ENCODE results near the gene BFAR. TPM values are rescaled to one million over a fixed set of nuclear protein-coding genes. Genes with fewer than 3 reads are reported as not detected.

The BFAR gene
- total and polyA plus RNA-seq, 2 of the 8 experiments (the other 6 are each of a cell fraction or from before 2014, with no cell fraction given), result 56.9 to 78.2 TPM

GRCh38 chr16:14606102-14606501, 26.6 kb upstream of the BFAR start:
- no peak overlapping the region for H3K4ac ChIP-seq (replicated peaks; ENCODE audit: insufficient read length, low read depth, low read length)
- FAIRE-seq, result no peak
- DNase-seq (ENCODE audit: low read depth in 1 of 2, low spot score in 2 of 2), result no peak
- H3K14ac ChIP-seq (ENCODE audit: insufficient read length), result no peak overlapping the region
- no peak overlapping the region for H4K5ac ChIP-seq (ENCODE audit: insufficient read length, low read depth, low read length)
- no peak overlapping the region for H3K4me2 ChIP-seq (ENCODE audit: insufficient read depth in 1 of 2, low read depth in 2 of 2, low read length in 2 of 2)
- ChIA-PET CTCF (ENCODE audit: partially characterized antibody) (interaction anchor here (1.6 kb wide), 1 partner anchor 17 kb away, joined by 5 read pairs; no protein-coding TSS in a partner anchor), POLR2A (ENCODE audit: partially characterized antibody) (interaction anchor here (0.7 to 1.5 kb wide), 5 partner anchors 14 to 213 kb away, joined by 3 to 4 read pairs (median 3); partner anchors contain the start of genes BFAR and PARN)
- H3K18ac ChIP-seq (ENCODE audit: extremely low read depth, low read length), result no peak overlapping the region
- H3K9me3 ChIP-seq (ENCODE audit: insufficient read depth in 2 of 2, low read depth in 1 of 2, low read length in 1 of 2), result no peaks in the 10 kb centered on the region
- H2AFZ ChIP-seq (ENCODE audit: low read length), result no peak overlapping the region
- H4K20me1 ChIP-seq (replicated peaks in 1 of 2; ENCODE audit: control insufficient read depth in 1 of 2, insufficient read depth in 2 of 2, low read length in 2 of 2), result peaks cover 0 to 2% of the 10 kb centered on the region in 2 experiments
- no peak overlapping the region for H2BK120ac ChIP-seq (replicated peaks; ENCODE audit: low read depth, low read length)
- H2BK5ac ChIP-seq (ENCODE audit: low read depth, low read length), result no peak overlapping the region
- H3K27me3 ChIP-seq (replicated peaks in 1 of 4; ENCODE audit: control insufficient read depth in 3 of 4, extremely low read depth in 1 of 4, insufficient read depth in 3 of 4, low read length in 3 of 4), result no peaks in the 10 kb centered on the region
- no peak overlapping the region for H2BK15ac ChIP-seq (ENCODE audit: low read length)
- H3K56ac ChIP-seq (replicated peaks; ENCODE audit: insufficient read length, low read depth, low read length), result no peak overlapping the region
- no peak overlapping the region for H3K23ac ChIP-seq (ENCODE audit: insufficient read length)
- no peaks in the 10 kb centered on the region for H3K79me2 ChIP-seq (ENCODE audit: control insufficient read depth in 1 of 2, insufficient read depth in 2 of 2, low read length in 2 of 2)
- H2BK12ac ChIP-seq (ENCODE audit: low read depth, low read length), result no peak overlapping the region
- no peak overlapping the region for H4K91ac ChIP-seq (replicated peaks; ENCODE audit: insufficient read length, low read length)
- H3K23me2 ChIP-seq (ENCODE audit: low read depth, low read length), result no peaks in the 10 kb centered on the region
- no peaks in the 10 kb centered on the region for H3K79me1 ChIP-seq (ENCODE audit: low read depth, low read length)
- WGBS, 2 experiments (ENCODE audit: extremely low coverage in 1 of 2, insufficient coverage in 1 of 2, insufficient read length in 1 of 2, insufficient replicate concordance in 2 of 2, low coverage in 1 of 2, low lambda C conversion rate in 2 of 2, missing lambda C conversion rate in 1 of 2), result 91% methylated on average over 6 of the region's 6 CpGs; no CpG with 5 or more reads in 1 of the 2 experiments
- peaks cover 9 to 78% (median 52%) of the 10 kb centered on the region in 4 experiments for H3K36me3 ChIP-seq (ENCODE audit: control insufficient read depth in 2 of 4, insufficient read depth in 4 of 4, low read length in 3 of 4)
- peaks cover 0 to 3% (median 0%) of the 10 kb centered on the region in 4 experiments; a peak in 1 of 7 replicates for H3K4me1 ChIP-seq (replicated peaks in 1 of 4; ENCODE audit: control insufficient read depth in 3 of 4, insufficient read depth in 4 of 4, low read length in 3 of 4)
- H3K4me3 ChIP-seq (ENCODE audit: extremely low read depth in 1 of 4, insufficient read depth in 2 of 4, low read depth in 3 of 4, low read length in 4 of 4), result no peak overlapping the region
- H4K8ac ChIP-seq (ENCODE audit: extremely low read depth, insufficient read depth, low read length), result no peak overlapping the region
- no peak overlapping the region for H2AK5ac ChIP-seq (ENCODE audit: low read depth, low read length)
- H2BK20ac ChIP-seq (ENCODE audit: low read length), result no peak overlapping the region
- H3K27ac ChIP-seq (ENCODE audit: low read depth, low read length), result no peak overlapping the region
- no peak overlapping the region for H3K9ac ChIP-seq (replicated peaks in 1 of 4; ENCODE audit: extremely low read depth in 1 of 4, low read depth in 3 of 4, low read length in 3 of 4)
- TF ChIP-seq SP1 (IDR thresholded peaks at IDR 0.05; ENCODE audit: low read depth, low read length), result no peak
- no peak for TF ChIP-seq CTBP2 (IDR thresholded peaks at IDR 0.05; ENCODE audit: borderline replicate concordance, insufficient read depth, insufficient read length, low read length)
- no peak for TF ChIP-seq EGR1 (IDR thresholded peaks at IDR 0.05; ENCODE audit: borderline replicate concordance, low read depth, low read length)
- no peak for TF ChIP-seq TBP (IDR thresholded peaks at IDR 0.05; ENCODE audit: low read depth, low read length)
- TF ChIP-seq, protein P1, sequence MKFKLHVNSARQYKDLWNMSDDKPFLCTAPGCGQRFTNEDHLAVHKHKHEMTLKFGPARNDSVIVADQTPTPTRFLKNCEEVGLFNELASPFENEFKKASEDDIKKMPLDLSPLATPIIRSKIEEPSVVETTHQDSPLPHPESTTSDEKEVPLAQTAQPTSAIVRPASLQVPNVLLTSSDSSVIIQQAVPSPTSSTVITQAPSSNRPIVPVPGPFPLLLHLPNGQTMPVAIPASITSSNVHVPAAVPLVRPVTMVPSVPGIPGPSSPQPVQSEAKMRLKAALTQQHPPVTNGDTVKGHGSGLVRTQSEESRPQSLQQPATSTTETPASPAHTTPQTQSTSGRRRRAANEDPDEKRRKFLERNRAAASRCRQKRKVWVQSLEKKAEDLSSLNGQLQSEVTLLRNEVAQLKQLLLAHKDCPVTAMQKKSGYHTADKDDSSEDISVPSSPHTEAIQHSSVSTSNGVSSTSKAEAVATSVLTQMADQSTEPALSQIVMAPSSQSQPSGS (IDR thresholded peaks at IDR 0.05; ENCODE audit: low read length), result no peak
- TF ChIP-seq JUND (IDR thresholded peaks at IDR 0.05; ENCODE audit: low read length), result no peak
- no peak for TF ChIP-seq CTCF (IDR thresholded peaks at IDR 0.05; ENCODE audit: control extremely low read depth in 1 of 3, insufficient read depth in 1 of 3, low read depth in 1 of 3, low read length in 3 of 3)
- TF ChIP-seq, protein P2, sequence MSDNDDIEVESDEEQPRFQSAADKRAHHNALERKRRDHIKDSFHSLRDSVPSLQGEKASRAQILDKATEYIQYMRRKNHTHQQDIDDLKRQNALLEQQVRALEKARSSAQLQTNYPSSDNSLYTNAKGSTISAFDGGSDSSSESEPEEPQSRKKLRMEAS (IDR thresholded peaks at IDR 0.05), result no peak
